Inflammatory macrophage (primary cell): Measurements from ENCODE around the gene LMNB1.
"Not testable (repeated sequence)": the region's sequence is repeated elsewhere in the genome, so short reads cannot be mapped to it uniquely, and the experiment has no call there.

Experiments used
- DNase-seq, 2 donors: peaks; one replicate each; pipeline ENCODE4 v3.0.0-alpha.2; 2020 to 2022
- total RNA-seq, 18 experiments: gene quantifications; one replicate each; lab custom pipeline; 2026; ENCODE audit warnings: mixed read lengths in 6 of 18, inconsistent platforms in 2 of 18; lab: John Stamatoyannopoulos, UW

Gene LMNB1, protein sequence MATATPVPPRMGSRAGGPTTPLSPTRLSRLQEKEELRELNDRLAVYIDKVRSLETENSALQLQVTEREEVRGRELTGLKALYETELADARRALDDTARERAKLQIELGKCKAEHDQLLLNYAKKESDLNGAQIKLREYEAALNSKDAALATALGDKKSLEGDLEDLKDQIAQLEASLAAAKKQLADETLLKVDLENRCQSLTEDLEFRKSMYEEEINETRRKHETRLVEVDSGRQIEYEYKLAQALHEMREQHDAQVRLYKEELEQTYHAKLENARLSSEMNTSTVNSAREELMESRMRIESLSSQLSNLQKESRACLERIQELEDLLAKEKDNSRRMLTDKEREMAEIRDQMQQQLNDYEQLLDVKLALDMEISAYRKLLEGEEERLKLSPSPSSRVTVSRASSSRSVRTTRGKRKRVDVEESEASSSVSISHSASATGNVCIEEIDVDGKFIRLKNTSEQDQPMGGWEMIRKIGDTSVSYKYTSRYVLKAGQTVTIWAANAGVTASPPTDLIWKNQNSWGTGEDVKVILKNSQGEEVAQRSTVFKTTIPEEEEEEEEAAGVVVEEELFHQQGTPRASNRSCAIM
- total RNA-seq = 14.5 to 130 (median 45.9) reads per million in 18 experiments

DNA sequence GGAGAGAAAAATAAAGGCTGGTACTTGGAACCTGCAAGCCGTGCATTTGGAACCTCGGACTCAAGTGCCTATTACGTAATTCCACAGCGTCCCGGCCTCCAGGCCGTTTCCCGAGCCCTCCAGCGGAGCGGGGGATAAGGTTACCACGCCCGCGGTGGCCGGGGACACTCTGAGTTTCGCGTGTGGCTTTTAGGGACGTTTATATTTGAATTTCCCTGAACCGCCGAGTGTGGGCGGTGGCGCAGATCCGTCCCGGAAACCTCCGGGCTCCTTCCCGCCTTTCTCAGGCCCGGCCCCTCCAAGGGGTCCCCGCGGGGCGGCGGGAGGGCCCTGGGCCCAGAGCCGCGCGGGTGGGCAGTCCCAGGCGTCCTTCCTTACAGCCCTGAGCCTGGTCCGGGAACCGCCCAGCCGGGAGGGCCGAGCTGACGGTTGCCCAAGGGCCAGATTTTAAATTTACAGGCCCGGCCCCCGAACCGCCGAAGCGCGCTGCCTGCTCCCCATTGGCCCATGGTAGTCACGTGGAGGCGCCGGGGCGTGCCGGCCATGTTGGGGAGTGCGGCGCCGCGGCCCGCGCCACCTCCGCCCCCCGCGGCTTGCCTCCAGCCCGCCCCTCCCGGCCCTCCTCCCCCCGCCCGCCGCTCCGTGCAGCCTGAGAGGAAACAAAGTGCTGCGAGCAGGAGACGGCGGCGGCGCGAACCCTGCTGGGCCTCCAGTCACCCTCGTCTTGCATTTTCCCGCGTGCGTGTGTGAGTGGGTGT, at the start of gene LMNB1:
Gene LMNB1, plus strand, starts transcription at position 638 of the 758 bp plus-strand sequence. CDS start 373 bp downstream, outside the sequence.
- peak; percentile 97 to 98 for DNase-seq

DNA sequence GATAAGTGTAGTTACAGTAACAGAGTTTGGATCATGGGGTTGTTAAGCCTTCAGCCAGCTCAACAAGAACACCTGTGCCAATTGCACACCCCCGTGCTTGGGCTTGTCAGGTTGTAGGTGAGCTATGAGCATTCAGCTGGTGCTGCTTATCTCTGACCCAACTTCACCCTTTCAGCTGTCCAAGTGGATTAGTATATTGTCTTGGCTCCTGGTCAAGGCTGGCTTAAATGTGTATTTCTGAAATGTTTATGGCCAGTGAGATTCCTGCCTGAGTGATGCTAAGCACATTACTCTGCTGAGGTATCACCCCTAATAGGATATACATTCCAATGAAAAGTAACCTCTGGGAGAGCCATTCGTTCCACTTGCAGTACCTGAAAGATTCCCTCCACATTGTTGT, 44.2 kb upstream of the LMNB1 start:
- no peak for DNase-seq

DNA sequence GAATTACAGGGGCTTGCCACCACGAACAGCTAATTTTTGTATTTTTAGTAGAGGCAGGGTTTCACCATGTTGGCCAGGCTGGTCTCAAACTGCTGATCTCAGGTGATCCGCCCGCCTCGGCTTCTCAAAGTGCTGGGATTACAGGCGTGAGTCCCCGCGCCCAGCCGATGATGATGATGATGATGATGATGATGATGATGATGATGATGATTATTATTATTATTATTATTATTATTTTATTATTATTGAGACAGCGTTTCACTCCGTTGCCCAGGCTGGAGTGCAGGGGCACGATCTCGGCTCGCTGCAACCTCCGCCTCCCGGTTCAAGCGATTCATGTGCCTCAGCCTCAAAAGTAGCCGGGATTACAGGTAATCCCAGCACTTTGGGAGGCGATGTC, 42.4 kb upstream of the LMNB1 start:
- not testable (repeated sequence) for DNase-seq

DNA sequence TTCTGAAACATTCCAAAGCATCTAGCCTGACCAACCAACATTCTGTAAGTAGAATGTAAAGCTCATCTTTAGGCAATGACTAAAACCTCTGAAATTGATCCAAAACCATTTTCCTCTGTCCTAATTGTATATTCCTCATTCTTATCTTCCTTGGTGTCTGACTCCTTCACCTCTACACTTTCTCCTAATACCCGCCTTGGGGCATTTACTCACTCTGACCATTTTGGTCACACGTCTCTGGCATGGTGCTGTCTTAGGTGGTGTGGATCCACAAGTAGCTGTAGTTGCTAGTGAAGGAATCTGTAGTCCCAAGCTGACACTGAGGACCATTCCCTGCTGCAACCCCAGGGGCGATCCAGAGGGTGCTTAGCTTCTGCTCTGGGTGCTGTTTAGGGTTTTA, 40.8 kb upstream of the LMNB1 start:
- no peak for DNase-seq

DNA sequence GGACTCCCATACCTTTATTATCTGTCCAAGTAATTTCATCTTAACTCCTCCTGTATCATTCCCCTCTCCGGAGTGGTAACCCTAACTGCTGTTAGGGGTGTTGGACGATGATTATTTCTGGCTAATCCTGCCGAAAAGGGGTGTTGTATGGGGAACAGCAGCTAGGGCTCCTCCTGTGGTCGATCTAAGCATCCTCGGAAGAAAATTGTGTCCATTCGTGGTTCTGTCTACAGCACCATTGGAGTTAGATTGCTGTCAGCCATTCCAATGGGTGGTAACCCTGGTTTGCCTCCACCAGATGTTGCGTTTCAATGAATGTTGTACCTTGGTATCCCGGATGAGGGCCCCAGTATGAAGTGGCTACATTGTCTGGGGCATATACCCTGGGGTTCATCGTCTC, 35.6 kb upstream of the LMNB1 start:
- no peak for DNase-seq

DNA sequence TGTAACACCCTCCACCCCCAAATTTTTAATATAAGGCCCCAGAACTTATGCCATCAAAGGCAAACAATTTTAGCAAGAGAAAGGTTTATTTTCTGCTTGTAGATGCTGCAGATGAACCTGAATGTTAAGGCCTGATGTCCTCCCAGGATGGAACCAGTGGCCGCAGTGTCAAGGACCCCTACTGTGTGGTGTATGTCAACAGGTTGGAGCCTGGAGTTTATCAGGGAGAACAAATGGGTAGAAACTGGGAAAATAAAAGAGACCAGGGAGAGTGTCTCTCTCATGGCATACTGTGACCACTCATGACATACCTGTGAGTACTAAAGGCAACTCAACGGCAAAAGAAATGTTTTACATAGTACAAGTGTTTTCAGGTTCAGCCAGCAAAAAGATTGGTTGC, 34.5 kb upstream of the LMNB1 start:
- no peak for DNase-seq

DNA sequence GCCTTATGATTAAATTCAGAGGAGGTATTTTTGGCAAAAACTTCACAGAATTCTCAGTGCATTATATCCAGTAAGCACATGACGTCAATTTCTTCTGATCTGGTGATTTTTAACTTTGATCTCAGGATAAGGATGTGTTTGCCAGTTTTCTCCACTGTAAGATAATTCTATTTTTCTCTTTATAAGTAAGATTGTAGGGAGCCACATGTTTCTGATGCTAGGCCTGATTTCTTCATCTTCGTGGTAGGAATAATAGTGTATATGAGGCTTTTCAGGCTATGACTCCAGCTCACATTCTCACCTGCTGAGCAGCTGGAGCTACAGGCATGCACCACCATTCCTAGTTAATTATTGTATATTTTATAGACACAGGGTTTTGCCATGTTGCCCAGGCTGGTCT, 32.1 kb upstream of the LMNB1 start:
- DNase-seq = no peak

DNA sequence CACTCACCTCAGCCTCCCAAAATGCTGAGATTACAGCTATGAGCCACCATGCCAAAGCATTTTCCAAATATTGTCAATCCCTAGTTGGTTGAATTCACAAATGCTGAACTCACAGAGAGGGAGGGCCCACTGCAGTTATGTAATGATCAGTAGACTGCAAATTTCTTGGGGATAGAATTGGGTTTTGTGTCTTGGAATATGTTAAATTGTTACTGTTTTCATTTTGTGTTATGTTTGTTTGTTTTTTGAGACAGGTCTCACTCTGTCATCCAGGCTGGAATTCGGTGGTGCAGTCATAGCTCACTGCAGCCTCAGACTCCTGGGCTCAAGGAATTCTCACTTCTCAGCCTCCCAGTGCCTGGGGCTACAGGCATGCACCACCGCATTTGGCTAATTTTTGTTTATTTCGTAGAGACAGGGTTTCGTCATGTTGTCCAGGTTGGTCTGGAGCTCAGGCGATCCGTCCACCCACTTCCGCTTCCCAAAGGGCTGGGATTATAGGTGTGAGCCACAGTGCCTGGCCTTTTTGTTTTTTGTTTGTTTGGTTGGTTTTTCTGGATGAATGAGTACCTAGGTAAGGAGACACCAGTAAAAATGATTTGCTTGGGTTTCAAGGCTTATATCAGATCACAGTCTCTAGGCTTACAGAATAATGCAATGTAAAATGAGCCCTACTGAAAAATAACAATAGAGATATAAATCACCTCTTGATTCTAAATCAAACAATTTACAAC, 31.5 kb upstream of the LMNB1 start:
- DNase-seq = no peak

DNA sequence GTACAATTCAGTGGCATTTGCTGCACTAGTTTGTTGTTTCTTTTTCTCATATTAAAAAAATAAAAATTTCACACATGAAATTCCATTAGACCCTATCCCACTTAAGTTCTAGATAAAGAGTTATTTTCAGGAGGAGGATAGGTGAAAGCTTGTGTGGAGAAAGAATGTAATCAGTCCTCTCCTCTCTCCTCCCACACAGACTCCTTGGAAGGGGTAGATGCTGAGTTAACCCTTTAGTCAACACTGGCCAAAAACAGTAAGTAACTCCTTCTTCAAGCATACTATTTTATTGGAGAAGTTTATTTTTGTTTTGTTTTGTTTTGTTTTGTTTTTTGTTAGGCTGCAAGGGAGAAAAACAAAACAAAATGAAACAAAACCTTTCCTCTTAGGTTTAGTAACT, 30.6 kb upstream of the LMNB1 start:
- DNase-seq = no peak

DNA sequence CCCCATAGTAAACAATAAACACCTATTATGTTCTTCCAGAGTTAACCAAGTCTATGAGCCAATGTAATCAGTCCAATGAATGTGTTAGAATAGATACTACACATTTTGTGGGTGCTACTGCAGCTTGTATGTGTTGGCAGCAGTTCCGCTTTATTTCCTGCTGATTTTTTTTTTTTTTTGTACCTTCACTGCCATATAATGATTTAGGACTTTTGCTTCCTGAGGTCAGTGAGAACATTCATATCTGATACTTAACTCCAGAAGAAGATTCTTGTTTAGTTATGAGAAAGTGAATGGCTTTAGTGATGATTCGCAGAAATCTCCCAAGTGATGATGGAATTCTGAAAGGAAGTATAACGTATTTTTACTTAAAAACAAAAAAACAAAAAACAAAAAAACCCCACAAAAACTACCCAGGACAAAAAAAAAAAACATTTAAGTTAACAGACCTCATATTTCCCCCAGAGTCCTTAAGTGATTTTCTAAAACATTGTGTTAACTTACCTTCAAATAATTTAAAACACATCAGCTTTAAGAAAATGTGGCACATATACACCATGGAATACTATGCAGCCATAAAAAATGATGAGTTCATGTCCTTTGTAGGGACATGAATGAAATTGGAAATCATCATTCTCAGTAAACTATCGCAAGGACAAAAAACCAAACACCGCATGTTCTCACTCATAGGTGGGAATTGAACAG, 24.7 kb upstream of the LMNB1 start:
- DNase-seq = peak in 1 of 2 donors; percentile 40

- DNase-seq = peak; percentile 34 to 45
These were observed 23.7 kb upstream of the LMNB1 start for GRCh38 chr5:126753227-126753626.

GRCh38 chr5:126754609-126755008, 22.3 kb upstream of the LMNB1 start:
- peak; percentile 37 to 89 for DNase-seq

DNA sequence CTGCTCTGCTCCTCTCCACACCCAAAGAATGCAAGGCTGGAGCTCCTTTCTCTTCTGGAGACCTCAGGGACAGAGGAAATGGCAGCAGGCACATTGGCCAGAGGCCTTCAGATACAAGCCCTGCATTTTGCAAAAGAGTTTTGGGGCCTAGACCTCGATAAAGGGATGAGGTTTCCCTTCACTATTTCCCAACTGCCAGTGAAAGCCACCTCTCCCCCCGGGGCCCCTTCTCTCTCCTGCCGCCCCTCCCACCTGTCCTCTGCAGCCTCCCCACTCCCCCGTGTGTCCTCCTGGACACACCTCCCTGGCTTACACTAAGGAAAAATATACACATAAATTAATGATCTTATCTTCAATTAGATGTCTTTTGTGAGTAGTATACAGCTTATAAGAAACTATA, 21.3 kb upstream of the LMNB1 start:
- no peak for DNase-seq

- no peak for DNase-seq
These were observed 19.1 kb upstream of the LMNB1 start for GRCh38 chr5:126757713-126758357.

DNA sequence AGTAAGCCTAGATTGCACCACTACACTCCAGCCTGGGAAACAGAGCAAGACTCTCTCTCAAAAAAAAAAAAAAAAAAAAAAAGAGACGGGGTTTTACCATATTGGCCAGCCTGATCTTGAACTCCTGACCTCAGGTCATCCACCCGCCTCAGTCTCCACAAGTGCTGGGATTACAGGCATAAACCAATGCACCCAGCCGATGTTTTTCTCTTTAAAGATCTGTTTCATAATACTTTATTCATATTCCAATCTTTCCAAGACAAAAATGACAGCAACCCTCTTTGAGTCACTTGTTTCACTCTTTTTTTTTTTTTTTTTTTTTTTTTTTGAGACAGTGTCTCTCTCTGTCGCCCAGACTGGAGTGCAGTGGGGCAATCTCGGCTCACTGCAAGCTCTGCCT, 13.6 kb upstream of the LMNB1 start:
- DNase-seq = no peak

DNA sequence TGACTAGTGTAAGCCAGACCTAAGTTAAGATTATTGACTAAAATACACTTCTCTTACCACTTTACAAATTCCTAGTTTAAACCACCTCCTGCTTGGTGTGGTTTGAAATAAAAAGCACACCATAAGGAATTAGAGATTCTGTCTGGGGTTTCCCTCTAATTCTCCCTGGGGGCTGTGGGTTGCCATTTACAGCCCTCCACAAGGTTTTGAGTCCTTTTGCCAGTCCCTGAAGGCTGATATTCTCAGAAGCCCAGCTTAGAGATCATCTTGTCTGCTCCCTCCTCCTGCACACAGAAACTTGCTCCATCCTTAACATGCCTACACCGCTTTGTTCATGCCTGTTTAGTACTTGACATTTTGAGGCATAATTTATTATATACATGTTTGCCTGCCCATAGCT, 7.2 kb upstream of the LMNB1 start:
- no peak for DNase-seq

DNA sequence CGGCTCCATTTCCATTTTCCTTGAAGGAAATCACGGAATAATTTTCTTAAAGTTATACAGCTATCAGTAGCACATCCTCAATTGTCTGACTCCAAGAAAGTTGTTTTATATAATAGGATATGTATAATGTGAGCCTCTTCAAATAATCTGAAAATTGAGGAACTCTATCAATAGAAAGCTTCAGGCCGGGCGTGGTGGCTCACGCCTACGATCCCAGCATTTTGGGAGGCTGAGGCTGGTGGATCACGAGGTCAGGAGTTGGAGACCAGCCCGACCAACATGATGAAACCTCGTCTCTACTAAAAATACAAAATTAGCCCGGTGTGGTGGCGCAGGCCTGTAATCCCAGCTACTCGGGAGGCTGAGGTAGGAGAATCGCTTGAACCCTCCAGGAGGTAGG, 3.4 kb upstream of the LMNB1 start:
- DNase-seq = peak; percentile 52 to 57

GRCh38 chr5:126774595-126774994, 2.3 kb upstream of the LMNB1 start:
- not testable (repeated sequence) for DNase-seq

- peak; percentile 55 to 80 for DNase-seq
These were observed 480 bp downstream of the LMNB1 start for GRCh38 chr5:126777257-126777974.

- peak; percentile 95 to 96 for DNase-seq
These were observed 1.2 kb downstream of the LMNB1 start for GRCh38 chr5:126777975-126778674.
